BE2C (cell line): ENCODE results near the gene TRAPPC11.

Source experiments
- DNase-seq: peaks from one replicate; pipeline ENCODE4 v3.0.0-alpha.2; 2020
- H3K27me3 ChIP-seq: fragments of 250-450 bp; sonication (Bioruptor Pico); 2 replicates; pipeline ENCODE4 v1.5.1; 2020; ENCODE audit warnings: mild to moderate bottlenecking
- H3K36me3 ChIP-seq: fragments of 250-450 bp; sonication (Bioruptor Pico); 2 replicates; pipeline ENCODE4 v1.5.1; 2020; ENCODE audit warnings: mild to moderate bottlenecking
- H3K4me1 ChIP-seq: fragments of 250-450 bp; sonication (Bioruptor Pico); 2 replicates; pipeline ENCODE4 v1.5.1; 2020
- H3K4me3 ChIP-seq: 2 replicates; pipeline ENCODE4 v1.5.1; 2011; ENCODE audit warnings: low read depth, low read length
- H3K9me3 ChIP-seq: fragments of 250-450 bp; sonication (Bioruptor Pico); 2 replicates; pipeline ENCODE4 v1.5.1; 2020
- CTCF ChIP-seq: IDR thresholded peaks from 2 replicates; pipeline ENCODE4 v1.5.1; 2012; ENCODE audit warnings: mild to moderate bottlenecking, low read depth, low read length

TRAPPC11 gene

GRCh38 chr4:183760326-183760725 is 101.2 kb downstream of the TRAPPC11 start:
- H3K9me3 ChIP-seq: no peaks in the 10 kb centered on the region
- H3K36me3 ChIP-seq: no peaks in the 10 kb centered on the region
- no peak overlapping the region for H3K4me3 ChIP-seq
- no peaks in the 10 kb centered on the region for H3K4me1 ChIP-seq
- no peak for TF ChIP-seq CTCF
- H3K27me3 ChIP-seq: no peaks in the 10 kb centered on the region
- DNase-seq: no peak
